Neural progenitor cell (in vitro differentiated cells): Measurements from ENCODE around the gene PPP2CA. TPM values are rescaled to one million over a fixed set of nuclear protein-coding genes. Genes with fewer than 3 reads are reported as not detected.

ENCODE experiments used
- DNase-seq: peaks from one replicate; pipeline ENCODE4 v3.0.0-alpha.2; 2016; ENCODE audit warnings: low spot score
- H2AFZ ChIP-seq: fragments of 200-600 bp; sonication (generic); replicated peaks from 2 replicates; pipeline ENCODE4 v1.6.1; 2016; ENCODE audit warnings: antibody characterized with exemption
- H3F3A ChIP-seq: fragments of 200-600 bp; sonication (generic); 2 replicates; pipeline ENCODE4 v1.6.1; 2016; ENCODE audit warnings: antibody characterized with exemption, low read depth
- H3K27ac ChIP-seq: fragments of 200-600 bp; sonication (generic); 2 replicates; pipeline ENCODE4 v1.5.1; 2016; ENCODE audit warnings: mild to moderate bottlenecking
- H3K27me3 ChIP-seq: fragments of 200-600 bp; sonication (generic); 2 replicates; pipeline ENCODE4 v1.6.1; 2016; ENCODE audit warnings: mild to moderate bottlenecking, moderate library complexity
- H3K36me3 ChIP-seq: fragments of 200-600 bp; sonication (generic); 2 replicates; pipeline ENCODE4 v1.5.1; 2016
- H3K4me1 ChIP-seq: fragments of 200-600 bp; sonication (generic); 2 replicates; pipeline ENCODE4 v1.6.1; 2016; ENCODE audit warnings: mixed run types
- H3K4me2 ChIP-seq: fragments of 200-600 bp; sonication (generic); 2 replicates; pipeline ENCODE4 v1.6.1; 2016
- H3K4me3 ChIP-seq: fragments of 200-600 bp; sonication (generic); 2 replicates; pipeline ENCODE4 v1.5.1; 2016
- H3K79me2 ChIP-seq: fragments of 200-600 bp; sonication (generic); 2 replicates; pipeline ENCODE4 v1.6.1; 2016; ENCODE audit warnings: low read depth
- H3K9ac ChIP-seq: fragments of 200-600 bp; sonication (generic); 2 replicates; pipeline ENCODE4 v1.6.1; 2016
- H3K9me3 ChIP-seq: fragments of 200-600 bp; sonication (generic); 2 replicates; pipeline ENCODE4 v1.5.1; 2016; ENCODE audit warnings: low read depth
- H4K20me1 ChIP-seq: fragments of 200-600 bp; sonication (generic); 2 replicates; pipeline ENCODE4 v1.6.1; 2016; ENCODE audit warnings: low read depth
- H3K27ac Mint-ChIP-seq: 3 replicates; pipeline ENCODE4 v1.8.0; 2021; ENCODE audit warnings: mixed read lengths
- H3K27me3 Mint-ChIP-seq: 2 replicates; pipeline ENCODE4 v1.8.0; 2022; ENCODE audit warnings: low read depth, mild to moderate bottlenecking, inconsistent platforms, moderate library complexity, mixed read lengths; ENCODE audit not compliant: insufficient read depth
- H3K36me3 Mint-ChIP-seq: 3 replicates; pipeline ENCODE4 v1.8.0; 2021; ENCODE audit warnings: mixed read lengths
- H3K4me1 Mint-ChIP-seq: 3 replicates; pipeline ENCODE4 v1.8.0; 2021; ENCODE audit warnings: mixed read lengths
- H3K4me3 Mint-ChIP-seq: 3 replicates; pipeline ENCODE4 v1.8.0; 2021; ENCODE audit warnings: mild to moderate bottlenecking, moderate library complexity, mixed read lengths
- H3K9me3 Mint-ChIP-seq: 3 replicates; pipeline ENCODE4 v1.8.0; 2020; ENCODE audit warnings: mixed read lengths
- CTCF ChIP-seq: fragments of 200-600 bp; sonication (generic); IDR thresholded peaks from 2 replicates; pipeline ENCODE4 v1.5.1; 2017; ENCODE audit warnings: antibody characterized with exemption, mild to moderate bottlenecking
- EZH2 ChIP-seq: fragments of 200-600 bp; sonication (generic); IDR thresholded peaks from 2 replicates; pipeline ENCODE4 v1.6.1; 2017; ENCODE audit warnings: antibody characterized with exemption, mild to moderate bottlenecking, moderate library complexity
- EZH2phosphoT487 ChIP-seq: fragments of 200-600 bp; sonication (generic); IDR thresholded peaks from 2 replicates; pipeline ENCODE4 v1.6.1; 2017; ENCODE audit warnings: antibody characterized with exemption
- total RNA-seq: library from RNA; depleted of rRNA; stranded (reverse); fragments of >200 nt; gene quantifications from 2 replicates; pipeline ENCODE4 v1.2.3, GENCODE V29; 2015; ENCODE audit warnings: low replicate concordance

The PPP2CA gene
- total RNA-seq, 1 donor from 2014 or later, result 216 TPM

GRCh38 chr5:134250949-134251348, 25.1 kb upstream of the PPP2CA start:
- Histone ChIP-seq H3K9me3 (no peaks in the 10 kb centered on the region), H3K4me2 (no peak overlapping the region), H3F3A (no peaks in the 10 kb centered on the region), H3K27me3 (no peaks in the 10 kb centered on the region), H2AFZ (no peak overlapping the region), H3K27ac (no peak overlapping the region), H3K4me1 (peaks cover 13% of the 10 kb centered on the region), H3K79me2 (no peaks in the 10 kb centered on the region), H3K9ac (no peak overlapping the region), H3K36me3 (no peaks in the 10 kb centered on the region), H4K20me1 (no peaks in the 10 kb centered on the region), H3K4me3 (no peak overlapping the region)
- Mint-ChIP-seq H3K9me3 (no peaks in the 10 kb centered on the region), H3K4me3 (no peak overlapping the region), H3K27me3 (no peaks in the 10 kb centered on the region), H3K4me1 (peaks cover 18% of the 10 kb centered on the region), H3K27ac (no peak overlapping the region), H3K36me3 (no peaks in the 10 kb centered on the region)
- no peak for DNase-seq
- no peak for TF ChIP-seq EZH2phosphoT487
- no peak for TF ChIP-seq EZH2
- TF ChIP-seq CTCF, result no peak

GRCh38 chr5:134249469-134250379, 23.9 kb upstream of the PPP2CA start:
- no peak for TF ChIP-seq CTCF
- no peak for TF ChIP-seq EZH2phosphoT487
- TF ChIP-seq EZH2, result no peak
- no peaks in the 10 kb centered on the region for H3K36me3 Mint-ChIP-seq
- H3K4me1 Mint-ChIP-seq, result peaks cover 26% of the 10 kb centered on the region
- H2AFZ ChIP-seq, result no peak overlapping the region
- H3K4me3 ChIP-seq, result no peak overlapping the region
- H3K9me3 ChIP-seq, result no peaks in the 10 kb centered on the region
- no peaks in the 10 kb centered on the region for H3K9me3 Mint-ChIP-seq
- H3K4me1 ChIP-seq, result peaks cover 21% of the 10 kb centered on the region
- no peaks in the 10 kb centered on the region for H3F3A ChIP-seq
- H4K20me1 ChIP-seq, result no peaks in the 10 kb centered on the region
- no peak overlapping the region for H3K4me2 ChIP-seq
- DNase-seq, result no peak
- no peak overlapping the region for H3K27ac Mint-ChIP-seq
- H3K27me3 Mint-ChIP-seq, result no peaks in the 10 kb centered on the region
- H3K36me3 ChIP-seq, result no peaks in the 10 kb centered on the region
- no peak overlapping the region for H3K27ac ChIP-seq
- H3K4me3 Mint-ChIP-seq, result no peak overlapping the region
- H3K27me3 ChIP-seq, result no peaks in the 10 kb centered on the region
- H3K9ac ChIP-seq, result no peak overlapping the region
- H3K79me2 ChIP-seq, result no peaks in the 10 kb centered on the region

DNA sequence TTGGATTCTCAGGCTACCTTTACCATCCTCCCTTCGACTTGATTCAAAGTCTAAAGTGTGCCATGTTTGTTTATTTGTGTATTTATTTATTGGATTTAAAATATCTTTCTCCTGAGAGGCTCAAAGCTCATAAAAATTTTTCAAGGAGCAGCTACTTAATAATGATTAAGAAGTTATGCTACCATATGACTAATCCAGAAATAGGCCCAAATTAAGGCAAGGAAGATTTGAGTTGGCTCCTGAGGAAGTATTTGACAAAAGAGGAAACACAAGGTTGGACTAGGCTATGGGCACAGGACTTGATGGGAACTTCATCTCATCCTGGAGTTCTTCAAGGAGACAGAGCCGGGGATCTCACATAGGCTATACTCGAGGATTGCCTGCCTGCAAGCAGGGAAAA, 22.4 kb upstream of the PPP2CA start:
- H3K27ac Mint-ChIP-seq, result no peak overlapping the region
- peaks cover 29% of the 10 kb centered on the region for H3K4me1 Mint-ChIP-seq
- H3K4me1 ChIP-seq, result peaks cover 21% of the 10 kb centered on the region
- no peaks in the 10 kb centered on the region for H4K20me1 ChIP-seq
- no peak for DNase-seq
- no peaks in the 10 kb centered on the region for H3K79me2 ChIP-seq
- no peaks in the 10 kb centered on the region for H3F3A ChIP-seq
- no peaks in the 10 kb centered on the region for H3K27me3 Mint-ChIP-seq
- no peak overlapping the region for H3K27ac ChIP-seq
- no peaks in the 10 kb centered on the region for H3K9me3 Mint-ChIP-seq
- H3K4me3 Mint-ChIP-seq, result no peak overlapping the region
- no peak overlapping the region for H3K4me2 ChIP-seq
- H3K36me3 Mint-ChIP-seq, result no peaks in the 10 kb centered on the region
- no peaks in the 10 kb centered on the region for H3K36me3 ChIP-seq
- no peak overlapping the region for H3K9ac ChIP-seq
- TF ChIP-seq EZH2phosphoT487 (no peak), CTCF (no peak), EZH2 (no peak)
- H3K9me3 ChIP-seq, result no peaks in the 10 kb centered on the region
- H3K4me3 ChIP-seq, result no peak overlapping the region
- H2AFZ ChIP-seq, result peak overlapping the region; percentile 65
- no peaks in the 10 kb centered on the region for H3K27me3 ChIP-seq
